IMR-90 (cell line): Measurements from ENCODE around the gene ATRNL1. TPM values are rescaled to one million over a fixed set of nuclear protein-coding genes. Genes with fewer than 3 reads are reported as not detected.

Source experiments
- ATAC-seq: fragments of 200-7000 bp; cut with Tn5 transposase; 2 replicates; pipeline ENCODE4 v1.9.1; 2020; ENCODE audit warnings: low read depth, mild to moderate bottlenecking, moderate library complexity
- BruUV-seq: library from RNA; stranded (reverse); fragments of 400-500 nt; replicated peaks from 2 replicates; lab custom pipeline; 2021; lab: Mats Ljungman, UMichigan
- CTCF ChIA-PET: fragments of 300-600 bp; formaldehyde crosslinking; extraction: SDS; loops from one replicate; lab custom pipeline; 2021; ENCODE audit warnings: antibody characterized with exemption; lab: Yijun Ruan, JAX
- POLR2A ChIA-PET: fragments of 300-600 bp; sonication (Branson Sonifier 250); formaldehyde crosslinking; loops from one replicate; lab custom pipeline; 2022; ENCODE audit warnings: antibody characterized with exemption; ENCODE audit not compliant: unreplicated experiment; lab: Charles Lee
- DNase-seq: peaks from one replicate; pipeline ENCODE4 v3.0.0; 2013
- H2AFZ ChIP-seq: replicated peaks from 2 replicates; pipeline ENCODE3; 2013; ENCODE audit warnings: low read length, mild to moderate bottlenecking; ENCODE audit not compliant: poor library complexity
- H2AK5ac ChIP-seq: 2 replicates; pipeline ENCODE4 v1.6.1; 2013; ENCODE audit warnings: low read depth, low read length, inconsistent platforms
- H2AK9ac ChIP-seq: replicated peaks from 2 replicates; pipeline ENCODE3; 2013; ENCODE audit warnings: mild to moderate bottlenecking, low read depth, low read length, moderate library complexity; ENCODE audit not compliant: poor library complexity
- H2BK120ac ChIP-seq: 2 replicates; pipeline ENCODE4 v1.6.1; 2013; ENCODE audit warnings: low read depth, low read length, inconsistent platforms
- H2BK15ac ChIP-seq: 3 replicates; pipeline ENCODE4 v1.6.1; 2013; ENCODE audit warnings: low read depth, low read length, inconsistent platforms
- H2BK20ac ChIP-seq: 2 replicates; pipeline ENCODE4 v1.6.1; 2013; ENCODE audit warnings: low read depth, mild to moderate bottlenecking, inconsistent platforms, low read length, moderate library complexity
- H2BK5ac ChIP-seq: 2 replicates; pipeline ENCODE4 v1.6.1; 2013; ENCODE audit warnings: mild to moderate bottlenecking, low read depth, low read length, inconsistent platforms; ENCODE audit not compliant: poor library complexity, severe bottlenecking
- H3K14ac ChIP-seq: replicated peaks from 2 replicates; pipeline ENCODE4 v1.6.1; 2013; ENCODE audit warnings: low read depth, low read length, inconsistent platforms
- H3K18ac ChIP-seq: 2 replicates; pipeline ENCODE4 v1.6.1; 2013; ENCODE audit warnings: low read depth, low read length, control low read depth
- H3K23ac ChIP-seq: 2 replicates; pipeline ENCODE4 v1.6.1; 2013; ENCODE audit warnings: low read depth, low read length, inconsistent platforms
- H3K27ac ChIP-seq: 2 replicates; pipeline ENCODE4 v1.5.1; 2013; ENCODE audit warnings: mild to moderate bottlenecking, control low read depth, low read length; ENCODE audit not compliant: insufficient read depth
- H3K27me3 ChIP-seq: 2 replicates; pipeline ENCODE4 v1.6.1; 2013; ENCODE audit warnings: low read length; ENCODE audit not compliant: control insufficient read depth, insufficient read depth
- H3K36me3 ChIP-seq: 2 replicates; pipeline ENCODE4 v1.6.1; 2013; ENCODE audit warnings: low read length, mixed read lengths; ENCODE audit not compliant: control insufficient read depth, insufficient read depth
- H3K4ac ChIP-seq: 2 replicates; pipeline ENCODE4 v1.6.1; 2013; ENCODE audit warnings: low read depth, low read length, inconsistent platforms
- H3K4me1 ChIP-seq: 2 replicates; pipeline ENCODE4 v1.6.1; 2013; ENCODE audit warnings: low read length, mixed read lengths; ENCODE audit not compliant: control insufficient read depth, insufficient read depth
- H3K4me2 ChIP-seq: 2 replicates; pipeline ENCODE4 v1.6.1; 2013; ENCODE audit warnings: low read depth, mild to moderate bottlenecking, control low read depth, low read length, moderate library complexity
- H3K4me3 ChIP-seq: 2 replicates; pipeline ENCODE4 v1.5.1; 2013; ENCODE audit warnings: low read depth, mild to moderate bottlenecking, control low read depth, low read length, moderate library complexity; ENCODE audit not compliant: insufficient read depth
- H3K56ac ChIP-seq: 2 replicates; pipeline ENCODE4 v1.6.1; 2013; ENCODE audit warnings: low read length, inconsistent platforms; ENCODE audit not compliant: insufficient read depth; ENCODE audit errors: extremely low read depth
- H3K79me1 ChIP-seq, 2 experiments: 2 replicates each; pipeline ENCODE4 v1.6.1; 2013; ENCODE audit warnings: low read length in 2 of 2, inconsistent platforms in 1 of 2, low read depth in 1 of 2
- H3K9ac ChIP-seq: 2 replicates; pipeline ENCODE4 v1.6.1; 2013; ENCODE audit warnings: low read depth, low read length, control low read depth
- H3K9me1 ChIP-seq: 2 replicates; pipeline ENCODE4 v1.6.1; 2013; ENCODE audit warnings: low read length, inconsistent platforms; ENCODE audit not compliant: insufficient read depth
- H3K9me3 ChIP-seq: 2 replicates; pipeline ENCODE4 v1.6.1; 2013; ENCODE audit warnings: low read length; ENCODE audit not compliant: control insufficient read depth, insufficient read depth
- H4K20me1 ChIP-seq: 2 replicates; pipeline ENCODE4 v1.6.1; 2013; ENCODE audit warnings: low read length, inconsistent platforms; ENCODE audit not compliant: insufficient read depth
- H4K5ac ChIP-seq: 2 replicates; pipeline ENCODE4 v1.6.1; 2013; ENCODE audit warnings: mild to moderate bottlenecking, low read depth, low read length, control low read depth
- H4K8ac ChIP-seq, 2 experiments: 2 replicates each; pipeline ENCODE4 v1.6.1; 2013; ENCODE audit warnings: low read depth in 2 of 2, low read length in 2 of 2, control low read depth in 1 of 2, inconsistent platforms in 1 of 2
- H4K91ac ChIP-seq: 2 replicates; pipeline ENCODE4 v1.6.1; 2013; ENCODE audit warnings: low read depth, low read length, inconsistent platforms; ENCODE audit not compliant: insufficient read depth
- BHLHE40 ChIP-seq: fragments of 150-350 bp; IDR thresholded peaks from 2 replicates; pipeline ENCODE4 v1.6.1; 2016; ENCODE audit warnings: mild to moderate bottlenecking, low read depth, low read length
- CTCF ChIP-seq: conservative IDR thresholded peaks from 2 replicates; pipeline ENCODE4 v1.5.1; 2012; ENCODE audit warnings: mild to moderate bottlenecking, low read depth, low read length, improper control_type of control experiment
- MXI1 ChIP-seq: IDR thresholded peaks from 2 replicates; pipeline ENCODE4 v1.6.1; 2012; ENCODE audit warnings: low read depth, mild to moderate bottlenecking, low read length, moderate library complexity, borderline replicate concordance
- NFE2L2 ChIP-seq: fragments of 150-350 bp; IDR thresholded peaks from 2 replicates; pipeline ENCODE4 v1.6.1; 2016; ENCODE audit warnings: low read depth, mild to moderate bottlenecking, low read length
- RFX5 ChIP-seq: IDR thresholded peaks from 2 replicates; pipeline ENCODE4 v1.8.0; 2012; ENCODE audit warnings: low read depth, mild to moderate bottlenecking, low read length, moderate library complexity
- WGBS, 2 experiments: methylation state at CpG; one replicate each; pipeline versions ENCODE4 v1.1.5 to v1.1.7; 2013; ENCODE audit warnings: missing lambda C conversion rate in 2 of 2; ENCODE audit not compliant: insufficient read length in 1 of 2; ENCODE audit errors: extremely low coverage in 2 of 2; 5-methylcytosine and 5-hydroxymethylcytosine counted together
- dilution Hi-C: fragments of 300-500 bp; cut with HindIII; formaldehyde crosslinking; loops from one replicate; pipeline ENCODE4 v1.14.3; 2018; ENCODE audit warnings: low sequenced_read_pairs; ENCODE audit not compliant: unreplicated experiment
- in situ Hi-C: fragments of 300-500 bp; cut with MboI; formaldehyde crosslinking; loops from 3 replicates; pipeline ENCODE4 v1.14.3; 2019; ENCODE audit warnings: low sequenced_read_pairs, inconsistent platforms, mixed read lengths
- intact Hi-C: fragments of 100-400 bp; cut with micrococcal nuclease; formaldehyde crosslinking; loops from 2 replicates; pipeline ENCODE4 v1.10.0; 2022
- polyA plus RNA-seq, 3 experiments: library from polyadenylated mRNA; depleted of rRNA; stranded (reverse); fragments of >200 nt; gene quantifications; 2 replicates each; pipeline ENCODE4 v1.2.3, GENCODE V29; 2012; ENCODE audit warnings: low replicate concordance in 1 of 3
- total RNA-seq: library from RNA; depleted of rRNA; stranded (reverse); fragments of >200 nt; gene quantifications from 2 replicates; pipeline ENCODE4 v1.2.3, GENCODE V29; 2012

ATRNL1 gene
- total and polyA plus RNA-seq, 2 of the 4 experiments (the other 2 are of a cell fraction), result 0.18 to 0.19 TPM

DNA sequence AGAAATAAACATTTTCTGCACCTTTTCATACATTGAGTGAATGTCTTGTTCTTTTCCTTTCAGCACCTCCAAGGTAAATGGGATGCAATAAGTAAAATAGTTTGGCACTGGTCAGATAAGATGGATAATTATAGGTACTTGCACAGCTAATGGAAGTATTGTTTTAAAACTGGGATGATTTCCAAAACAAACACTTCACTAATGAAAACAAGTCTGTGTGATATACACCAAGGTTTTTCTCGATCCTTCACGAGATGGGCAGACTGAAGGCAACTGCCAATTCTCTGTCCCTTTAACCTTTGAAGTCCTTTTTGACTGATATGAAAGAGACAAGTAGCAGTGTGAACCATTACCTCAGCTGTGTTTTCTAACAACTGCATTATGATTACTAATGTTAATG, 756.0 kb downstream of the ATRNL1 start:
- Histone ChIP-seq H2BK120ac (no peak overlapping the region), H3K14ac (no peak overlapping the region), H2BK15ac (no peak overlapping the region), H4K5ac (no peak overlapping the region), H3K4ac (no peak overlapping the region), H3K36me3 (no peaks in the 10 kb centered on the region), H2AFZ (no peak overlapping the region), H3K27me3 (no peaks in the 10 kb centered on the region), H3K9me1 (no peaks in the 10 kb centered on the region), H3K79me1 (no peaks in the 10 kb centered on the region), H3K4me3 (no peak overlapping the region), H2AK5ac (no peak overlapping the region), H3K56ac (no peak overlapping the region), H2AK9ac (no peak overlapping the region), H2BK20ac (no peak overlapping the region), H3K9me3 (no peaks in the 10 kb centered on the region), H4K91ac (no peak overlapping the region), H3K18ac (no peak overlapping the region), H3K4me1 (no peaks in the 10 kb centered on the region; the same call in 1 of the 2 replicates), H2BK5ac (no peak overlapping the region), H3K23ac (no peak overlapping the region), H3K27ac (no peak overlapping the region), H3K4me2 (no peak overlapping the region), H4K8ac (no peak overlapping the region), H4K20me1 (no peaks in the 10 kb centered on the region), H3K9ac (no peak overlapping the region)
- no peak for ATAC-seq
- ChIA-PET POLR2A (no interaction called here), CTCF (no interaction called here)
- no CpG with 5 or more reads among the region's 2 CpGs for WGBS, 2 experiments
- no peak for TF ChIP-seq MXI1
- no peak for TF ChIP-seq CTCF
- no peak for TF ChIP-seq RFX5
- no peak for TF ChIP-seq BHLHE40
- no peak for TF ChIP-seq NFE2L2
- intact Hi-C loops, result no loop called here
- dilution Hi-C loops, result no loop called here
- in situ Hi-C loops, result no loop called here
- no peak for DNase-seq
- BruUV-seq, result no TSS peak
